D721Med (cell line): ENCODE data around the gene RPL41.

Experiments
- DNase-seq: peaks from one replicate; pipeline ENCODE4 v3.0.0; 2011; ENCODE audit warnings: low spot score; ENCODE audit not compliant: insufficient read length
- FAIRE-seq: peaks from 2 replicates; lab custom pipeline; 2011; peaks lifted over from hg19 to GRCh38; lab: Jason Lieb, UNC
- TF ChIP-seq, protein P1 (sequence below): IDR thresholded peaks from 2 replicates; pipeline ENCODE4 v1.5.1; 2012; ENCODE audit warnings: mild to moderate bottlenecking, control low read depth; ENCODE audit not compliant: insufficient read depth; ENCODE audit errors: missing control alignments

Gene RPL41

DNA sequence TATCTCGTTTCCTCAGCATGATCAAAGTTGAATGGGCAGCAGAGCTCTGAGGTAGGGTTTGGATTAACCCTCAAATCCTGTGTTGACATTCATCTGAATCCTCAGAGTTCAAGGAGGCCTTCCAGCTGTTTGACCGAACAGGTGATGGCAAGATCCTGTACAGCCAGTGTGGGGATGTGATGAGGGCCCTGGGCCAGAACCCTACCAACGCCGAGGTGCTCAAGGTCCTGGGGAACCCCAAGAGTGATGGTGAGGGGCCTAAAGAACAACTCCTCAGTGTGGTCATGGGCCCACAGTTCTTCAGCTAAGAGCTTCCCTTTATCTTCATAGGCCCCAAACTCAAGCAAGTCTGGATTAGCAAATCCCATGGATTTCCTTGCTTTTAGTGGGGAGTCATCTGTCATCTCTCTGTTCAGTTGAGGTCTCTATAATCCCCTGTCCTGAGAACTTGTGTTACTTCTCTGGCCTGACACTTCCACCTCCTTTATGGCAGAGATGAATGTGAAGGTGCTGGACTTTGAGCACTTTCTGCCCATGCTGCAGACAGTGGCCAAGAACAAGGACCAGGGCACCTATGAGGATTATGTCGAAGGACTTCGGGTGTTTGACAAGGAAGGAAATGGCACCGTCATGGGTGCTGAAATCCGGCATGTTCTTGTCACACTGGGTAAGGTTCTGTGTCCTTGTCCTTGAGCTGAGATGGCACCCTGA, 43.2 kb downstream of the RPL41 start:
- no peak for DNase-seq
- TF ChIP-seq, protein P1, sequence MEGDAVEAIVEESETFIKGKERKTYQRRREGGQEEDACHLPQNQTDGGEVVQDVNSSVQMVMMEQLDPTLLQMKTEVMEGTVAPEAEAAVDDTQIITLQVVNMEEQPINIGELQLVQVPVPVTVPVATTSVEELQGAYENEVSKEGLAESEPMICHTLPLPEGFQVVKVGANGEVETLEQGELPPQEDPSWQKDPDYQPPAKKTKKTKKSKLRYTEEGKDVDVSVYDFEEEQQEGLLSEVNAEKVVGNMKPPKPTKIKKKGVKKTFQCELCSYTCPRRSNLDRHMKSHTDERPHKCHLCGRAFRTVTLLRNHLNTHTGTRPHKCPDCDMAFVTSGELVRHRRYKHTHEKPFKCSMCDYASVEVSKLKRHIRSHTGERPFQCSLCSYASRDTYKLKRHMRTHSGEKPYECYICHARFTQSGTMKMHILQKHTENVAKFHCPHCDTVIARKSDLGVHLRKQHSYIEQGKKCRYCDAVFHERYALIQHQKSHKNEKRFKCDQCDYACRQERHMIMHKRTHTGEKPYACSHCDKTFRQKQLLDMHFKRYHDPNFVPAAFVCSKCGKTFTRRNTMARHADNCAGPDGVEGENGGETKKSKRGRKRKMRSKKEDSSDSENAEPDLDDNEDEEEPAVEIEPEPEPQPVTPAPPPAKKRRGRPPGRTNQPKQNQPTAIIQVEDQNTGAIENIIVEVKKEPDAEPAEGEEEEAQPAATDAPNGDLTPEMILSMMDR: no peak
- FAIRE-seq: no peak

DNA sequence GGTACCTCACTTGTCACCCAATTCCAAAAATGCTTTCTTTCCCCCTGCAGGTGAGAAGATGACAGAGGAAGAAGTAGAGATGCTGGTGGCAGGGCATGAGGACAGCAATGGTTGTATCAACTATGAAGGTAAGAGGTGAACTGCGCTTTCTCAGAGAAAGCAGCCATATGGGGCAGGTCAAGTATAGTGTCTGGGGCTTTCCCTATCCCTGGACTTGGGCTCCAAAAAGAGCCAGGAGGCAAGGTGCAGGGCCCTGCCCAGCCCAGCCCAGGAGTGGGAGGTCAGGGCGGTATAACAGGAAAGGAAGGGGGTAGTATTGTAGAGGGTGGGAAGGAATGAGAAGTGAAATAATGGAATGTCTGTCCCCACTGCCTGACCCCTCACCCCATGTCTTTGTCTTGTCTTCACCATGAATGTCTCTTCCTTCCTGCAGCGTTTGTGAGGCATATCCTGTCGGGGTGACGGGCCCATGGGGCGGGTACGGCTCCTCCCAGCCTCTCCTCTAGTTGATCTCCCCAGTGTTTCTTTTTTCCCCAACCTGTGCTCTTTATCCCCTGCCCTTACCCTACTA, 43.8 kb downstream of the RPL41 start:
- TF ChIP-seq, protein P1: no peak
- DNase-seq: no peak
- FAIRE-seq: no peak

DNA sequence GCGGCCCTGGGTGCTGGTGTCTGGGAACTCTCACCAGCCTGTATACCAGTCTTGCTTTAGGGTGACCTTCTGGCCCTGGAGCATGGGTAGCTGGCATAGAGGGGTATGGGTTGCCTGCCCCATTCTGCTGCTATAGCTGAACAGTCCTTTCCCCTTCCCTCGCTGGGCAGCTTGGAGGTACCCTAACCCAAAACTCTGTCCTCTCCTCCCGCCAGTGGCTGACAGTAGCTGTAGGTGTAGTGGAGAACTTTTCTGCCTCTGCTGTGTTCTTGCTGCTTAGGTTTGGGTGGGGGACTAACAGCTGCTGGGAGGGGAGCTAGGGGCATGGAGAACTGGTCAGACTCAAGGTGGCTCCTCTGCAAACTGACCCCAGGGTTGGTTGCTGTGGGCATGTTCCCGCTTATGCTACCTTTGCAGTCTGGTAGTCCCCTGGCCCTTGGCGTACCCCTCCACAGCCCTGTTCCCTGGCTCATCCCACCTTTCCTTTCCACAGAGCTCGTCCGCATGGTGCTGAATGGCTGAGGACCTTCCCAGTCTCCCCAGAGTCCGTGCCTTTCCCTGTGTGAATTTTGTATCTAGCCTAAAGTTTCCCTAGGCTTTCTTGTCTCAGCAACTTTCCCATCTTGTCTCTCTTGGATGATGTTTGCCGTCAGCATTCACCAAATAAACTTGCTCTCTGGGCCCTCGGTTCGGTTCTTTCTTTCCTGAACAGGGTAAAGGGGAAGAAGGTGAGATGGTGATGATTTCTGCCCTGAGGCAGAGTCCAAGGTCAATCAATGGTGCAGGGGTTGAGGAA, 44.7 kb downstream of the RPL41 start:
- FAIRE-seq: no peak
- TF ChIP-seq, protein P1: no peak

DNA sequence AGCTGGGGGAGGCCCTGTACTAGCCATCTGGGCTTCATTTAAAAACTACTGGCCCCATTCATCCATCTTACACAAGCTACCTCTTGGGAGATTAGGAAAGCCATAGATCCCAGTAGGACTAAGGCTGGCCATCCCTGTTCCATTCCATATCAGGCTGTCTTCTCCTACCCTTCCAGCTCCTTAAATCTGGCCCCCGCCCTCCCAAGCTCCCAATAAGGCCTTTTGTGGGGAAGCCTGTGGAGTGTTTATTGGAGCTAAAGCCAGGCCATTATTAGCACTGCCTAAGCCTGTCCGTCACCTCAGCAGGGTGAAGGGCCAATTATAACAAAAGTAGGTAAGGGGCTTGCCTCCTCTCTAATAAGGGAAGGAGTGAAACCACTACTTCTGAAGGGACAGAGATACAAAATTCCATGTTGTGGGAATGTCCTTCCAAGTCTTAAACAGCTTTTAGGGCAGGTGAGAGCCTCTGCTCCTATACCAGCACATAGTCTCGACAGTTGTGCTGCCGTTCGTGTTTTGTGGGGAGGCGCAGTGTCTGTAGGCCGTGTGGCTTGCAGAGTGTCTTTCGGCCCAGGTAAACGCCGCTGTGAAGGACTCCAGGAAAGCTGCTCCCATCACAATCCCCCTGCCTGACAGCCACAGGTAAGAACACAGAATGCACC, 45.4 kb downstream of the RPL41 start:
- TF ChIP-seq, protein P1: no peak
- DNase-seq (no peak), FAIRE-seq (no peak)

More for the DNA sequence above, 44.7 kb downstream of the RPL41 start:
- no peak for DNase-seq

DNA sequence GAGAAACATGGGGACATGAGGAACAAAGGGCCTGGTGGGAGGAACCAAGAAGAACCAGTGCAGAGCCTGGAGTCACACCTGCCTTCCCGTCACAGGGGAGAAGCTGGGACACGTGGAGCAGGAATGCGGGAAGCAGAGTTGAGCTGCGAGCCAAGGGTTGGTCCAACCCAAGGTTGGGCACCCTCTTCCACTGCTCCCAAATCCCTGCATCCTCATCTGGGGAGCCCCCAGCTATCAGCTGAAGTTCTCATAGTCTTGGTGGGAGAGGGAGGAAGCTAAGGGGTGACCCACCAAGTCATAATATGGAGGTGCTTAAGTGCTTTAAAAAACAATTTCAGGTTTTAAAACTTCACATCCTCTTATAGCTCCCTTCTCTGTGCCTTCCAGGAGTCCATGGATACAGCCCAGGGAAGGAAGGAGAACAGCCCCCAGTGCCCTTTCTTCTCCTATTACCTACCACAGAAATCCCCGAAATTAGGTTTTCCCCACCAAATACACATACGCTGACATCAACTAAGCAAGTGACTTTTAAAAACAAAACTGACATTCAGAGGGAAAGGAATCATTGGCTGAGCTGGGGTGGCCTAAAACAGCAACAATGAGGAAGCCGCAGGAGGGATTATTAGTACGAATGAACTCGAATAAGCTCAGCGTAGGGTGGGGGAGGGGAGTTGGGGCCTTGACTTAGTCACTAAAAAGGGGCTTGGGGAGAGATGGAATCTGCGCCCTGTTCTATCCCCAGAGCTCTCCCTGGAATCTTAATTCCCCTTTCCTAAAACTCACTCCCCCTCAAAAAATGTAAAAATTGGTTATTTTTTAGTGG, 46.2 kb downstream of the RPL41 start:
- FAIRE-seq: no peak
- TF ChIP-seq, protein P1: no peak
- no peak for DNase-seq

DNA sequence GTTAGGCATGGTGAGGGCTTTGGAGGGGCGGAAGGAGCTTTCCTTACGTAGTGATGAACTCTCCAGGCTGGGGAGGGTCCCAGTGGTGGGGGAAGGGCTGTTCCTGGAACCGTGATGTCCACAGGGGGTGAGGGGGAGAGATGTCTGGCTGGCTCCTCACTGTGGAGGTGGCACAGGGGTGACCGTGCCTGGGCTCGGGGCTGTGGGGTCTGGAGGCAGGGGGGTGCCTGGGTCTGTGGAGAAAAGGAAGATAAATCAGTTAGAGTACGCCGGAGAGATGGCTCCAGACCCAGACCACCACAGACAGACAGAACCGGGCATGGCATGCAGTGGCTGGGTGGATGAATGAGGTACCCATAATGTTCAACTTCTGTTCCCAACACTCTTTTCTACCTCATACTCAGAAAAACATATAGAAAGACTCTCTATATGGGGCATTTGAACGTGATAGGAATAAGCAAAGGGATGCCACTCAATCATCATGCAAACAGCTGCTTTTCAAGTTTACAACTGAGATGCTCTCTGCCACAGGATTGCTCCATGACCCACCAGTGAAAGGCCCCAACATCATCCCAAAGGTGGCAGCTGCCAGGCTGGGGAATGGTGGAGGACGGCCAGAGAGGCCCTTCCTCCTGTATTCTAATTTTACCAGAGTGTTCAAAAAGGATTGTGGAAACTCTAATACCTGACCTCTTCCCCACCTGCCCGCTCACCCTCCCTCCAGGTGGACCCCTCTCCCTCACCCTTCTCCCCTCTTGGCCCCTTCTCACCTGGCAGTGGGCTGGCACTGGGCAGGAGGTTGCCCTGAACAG, 47.3 kb downstream of the RPL41 start:
- DNase-seq: no peak
- TF ChIP-seq, protein P1: no peak
- no peak for FAIRE-seq
